Lung (tissue), 12 donors: ENCODE results near the gene GLT1D1. TPM values are rescaled to one million over a fixed set of nuclear protein-coding genes. Genes with fewer than 3 reads are reported as not detected.

Experiments used
- ATAC-seq: fragments of 200-7000 bp; cut with Tn5 transposase; one replicate; pipeline ENCODE4 v1.9.1; 2020; ENCODE audit warnings: moderate number of reproducible peaks; ENCODE audit not compliant: insufficient read depth, low FRiP score
- DNase-seq, 3 donors: peaks; one replicate each; pipeline ENCODE4 v3.0.0-alpha.2; 2013 to 2017
- H3K27ac ChIP-seq, 2 donors: one replicate each; pipeline ENCODE4 v1.5.1; 2013; ENCODE audit warnings: mild to moderate bottlenecking in 2 of 2, moderate library complexity in 2 of 2, control low read depth in 1 of 2, inconsistent platforms in 1 of 2, low read depth in 1 of 2, low read length in 1 of 2
- H3K27me3 ChIP-seq, 3 donors: one replicate each; pipeline ENCODE4 v1.5.1; 2013; ENCODE audit warnings: low read length in 2 of 3; ENCODE audit not compliant: control insufficient read depth in 3 of 3, insufficient read depth in 3 of 3
- H3K36me3 ChIP-seq, 4 donors: one replicate each; pipeline ENCODE4 v1.5.1; 2013; ENCODE audit warnings: low read length in 4 of 4, mild to moderate bottlenecking in 1 of 4, moderate library complexity in 1 of 4; ENCODE audit not compliant: control insufficient read depth in 4 of 4, insufficient read depth in 4 of 4
- H3K4me1 ChIP-seq, 5 donors: one replicate each; pipeline ENCODE4 v1.5.1; 2013; ENCODE audit warnings: low read length in 5 of 5, mild to moderate bottlenecking in 2 of 5, moderate library complexity in 1 of 5; ENCODE audit not compliant: control insufficient read depth in 5 of 5, insufficient read depth in 5 of 5
- H3K4me3 ChIP-seq: one replicate; pipeline ENCODE4 v1.5.1; 2013; ENCODE audit warnings: mild to moderate bottlenecking, control low read depth, moderate library complexity
- H3K9ac ChIP-seq, 2 donors: one replicate each; pipeline ENCODE4 v1.5.1; 2013; ENCODE audit warnings: low read length in 2 of 2, control low read depth in 1 of 2; ENCODE audit not compliant: insufficient read depth in 1 of 2
- H3K9me3 ChIP-seq, 4 donors: one replicate each; pipeline ENCODE4 v1.5.1; 2013; ENCODE audit warnings: low read length in 3 of 4, mild to moderate bottlenecking in 1 of 4, moderate library complexity in 1 of 4; ENCODE audit not compliant: control insufficient read depth in 4 of 4, insufficient read depth in 3 of 4
- WGBS, 2 donors: extraction: QIAGEN DNeasy Blood & Tissue Kit; methylation state at CpG; one replicate each; pipeline ENCODE4 v1.1.7; 2013; 5-methylcytosine and 5-hydroxymethylcytosine counted together
- polyA plus RNA-seq, 2 donors: library from polyadenylated mRNA; stranded (reverse); fragments of 200-250 nt; gene quantifications; one replicate each; pipeline ENCODE4 v1.2.1, GENCODE V29; 2013
- total RNA-seq, 2 donors: library from RNA; depleted of rRNA in 1 of 2; stranded (reverse); fragments of >200 nt in 1 of 2; gene quantifications; one replicate each; pipeline ENCODE4 v1.2.1, GENCODE V29; 2014 to 2021
- TF ChIP-seq, protein P1 (sequence below): IDR thresholded peaks from 2 replicates; pipeline ENCODE4 v1.5.1; 2012; ENCODE audit warnings: mild to moderate bottlenecking; ENCODE audit errors: control extremely low read depth, extremely low read depth
- donor health status: control.
- donor health status: control.
- donor health status: Bipolar disorder and iron deficiency.
- donor health status: healthy.
- donor health status: DM: yes; HTN: yes; CAD: no.

The GLT1D1 gene
- total and polyA plus RNA-seq, 4 donors = 0.39 to 25.4 (median 4.2) TPM

GRCh38 chr12:128813883-128814282 lies 39.4 kb upstream of the GLT1D1 start:
- WGBS, 2 donors = 80 to 83% methylated on average over 10 of the region's 10 CpGs
- H3K27ac ChIP-seq = no peak overlapping the region
- H3K4me1 ChIP-seq = peaks cover 0 to 16% (median 4%) of the 10 kb centered on the region in 5 donors
- no peaks in the 10 kb centered on the region for H3K9me3 ChIP-seq
- DNase-seq (no peak), ATAC-seq (no peak)
- no peak overlapping the region for H3K4me3 ChIP-seq
- no peak overlapping the region for H3K9ac ChIP-seq
- TF ChIP-seq, protein P1, sequence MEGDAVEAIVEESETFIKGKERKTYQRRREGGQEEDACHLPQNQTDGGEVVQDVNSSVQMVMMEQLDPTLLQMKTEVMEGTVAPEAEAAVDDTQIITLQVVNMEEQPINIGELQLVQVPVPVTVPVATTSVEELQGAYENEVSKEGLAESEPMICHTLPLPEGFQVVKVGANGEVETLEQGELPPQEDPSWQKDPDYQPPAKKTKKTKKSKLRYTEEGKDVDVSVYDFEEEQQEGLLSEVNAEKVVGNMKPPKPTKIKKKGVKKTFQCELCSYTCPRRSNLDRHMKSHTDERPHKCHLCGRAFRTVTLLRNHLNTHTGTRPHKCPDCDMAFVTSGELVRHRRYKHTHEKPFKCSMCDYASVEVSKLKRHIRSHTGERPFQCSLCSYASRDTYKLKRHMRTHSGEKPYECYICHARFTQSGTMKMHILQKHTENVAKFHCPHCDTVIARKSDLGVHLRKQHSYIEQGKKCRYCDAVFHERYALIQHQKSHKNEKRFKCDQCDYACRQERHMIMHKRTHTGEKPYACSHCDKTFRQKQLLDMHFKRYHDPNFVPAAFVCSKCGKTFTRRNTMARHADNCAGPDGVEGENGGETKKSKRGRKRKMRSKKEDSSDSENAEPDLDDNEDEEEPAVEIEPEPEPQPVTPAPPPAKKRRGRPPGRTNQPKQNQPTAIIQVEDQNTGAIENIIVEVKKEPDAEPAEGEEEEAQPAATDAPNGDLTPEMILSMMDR = no peak
- H3K36me3 ChIP-seq = peaks cover 1 to 7% (median 6%) of the 10 kb centered on the region in 4 donors
- no peaks in the 10 kb centered on the region for H3K27me3 ChIP-seq

GRCh38 chr12:128814411-128815261 lies 38.6 kb upstream of the GLT1D1 start:
- Histone ChIP-seq H3K4me3 (no peak overlapping the region), H3K36me3 (peaks cover 3 to 7% (median 6%) of the 10 kb centered on the region in 4 donors), H3K9ac (no peak overlapping the region), H3K27me3 (no peaks in the 10 kb centered on the region), H3K9me3 (no peaks in the 10 kb centered on the region), H3K27ac (no peak overlapping the region), H3K4me1 (peaks cover 0 to 16% (median 4%) of the 10 kb centered on the region in 5 donors)
- ATAC-seq (no peak), DNase-seq (no peak)
- 94 to 96% methylated on average over 25 of the region's 25 CpGs for WGBS, 2 donors
- TF ChIP-seq, protein P1 = no peak

- WGBS, 2 donors = 82 to 84% methylated on average over 7 of the region's 7 CpGs
- peak overlapping the region in 1 of 2 donors; percentile 17 for H3K27ac ChIP-seq
- H3K27me3 ChIP-seq = no peaks in the 10 kb centered on the region
- no peak overlapping the region for H3K4me3 ChIP-seq
- peaks cover 5 to 13% (median 7%) of the 10 kb centered on the region in 4 donors for H3K36me3 ChIP-seq
- DNase-seq (no peak), ATAC-seq (no peak)
- no peak overlapping the region for H3K9ac ChIP-seq
- peaks cover under 1 to 20% (median 4%) of the 10 kb centered on the region in 5 donors for H3K4me1 ChIP-seq
- H3K9me3 ChIP-seq = no peaks in the 10 kb centered on the region
- TF ChIP-seq, protein P1 = no peak
These were observed 37.3 kb upstream of the GLT1D1 start for GRCh38 chr12:128815779-128816642.
